PC-9 (cell line): ENCODE results near the gene SEC31A. TPM values are rescaled to one million over a fixed set of nuclear protein-coding genes. Genes with fewer than 3 reads are reported as not detected.

ENCODE experiments used
- BruUV-seq: library from RNA; stranded (reverse); fragments of 400-500 nt; replicated peaks from 2 replicates; lab custom pipeline; 2021; lab: Mats Ljungman, UMichigan
- CTCF ChIA-PET: fragments of 300-600 bp; sonication (Branson Sonifier 250); formaldehyde crosslinking; loops from one replicate; lab custom pipeline; 2022; ENCODE audit warnings: antibody characterized with exemption; lab: Charles Lee
- POLR2A ChIA-PET: fragments of 300-600 bp; sonication (Branson Sonifier 250); formaldehyde crosslinking; loops from one replicate; lab custom pipeline; 2022; ENCODE audit warnings: antibody characterized with exemption; ENCODE audit not compliant: unreplicated experiment; lab: Charles Lee
- DNase-seq, 2 experiments: peaks; one replicate each; pipeline versions ENCODE4 v3.0.0 to v3.0.0-alpha.2; 2015 to 2022; ENCODE audit warnings: mixed read lengths in 1 of 2
- H2AFZ ChIP-seq: fragments of 200-600 bp; sonication (generic); 2 replicates; pipeline ENCODE4 v1.8.1; 2017; ENCODE audit warnings: antibody characterized with exemption
- H3F3A ChIP-seq: fragments of 200-600 bp; sonication (generic); 2 replicates; pipeline ENCODE4 v1.8.1; 2017; ENCODE audit warnings: antibody characterized with exemption, mild to moderate bottlenecking, low read depth; ENCODE audit not compliant: insufficient read depth
- H3K27ac ChIP-seq: fragments of 200-600 bp; sonication (generic); 2 replicates; pipeline ENCODE4 v1.6.1; 2016; ENCODE audit warnings: mixed run types
- H3K27me3 ChIP-seq: fragments of 200-600 bp; sonication (generic); 2 replicates; pipeline ENCODE4 v1.6.1; 2016; ENCODE audit warnings: low read depth, mixed run types; ENCODE audit not compliant: insufficient read depth
- H3K36me3 ChIP-seq: fragments of 200-600 bp; sonication (generic); 2 replicates; pipeline ENCODE4 v1.6.1; 2016; ENCODE audit warnings: low read depth, mixed run types
- H3K4me1 ChIP-seq: fragments of 200-600 bp; sonication (generic); replicated peaks from 2 replicates; pipeline ENCODE4 v1.6.1; 2016; ENCODE audit warnings: mixed run types; ENCODE audit not compliant: insufficient read depth
- H3K4me2 ChIP-seq: fragments of 200-600 bp; sonication (generic); 2 replicates; pipeline ENCODE4 v1.6.1; 2017; ENCODE audit warnings: mixed run types
- H3K4me3 ChIP-seq: fragments of 200-600 bp; sonication (generic); 2 replicates; pipeline ENCODE4 v1.6.1; 2016; ENCODE audit warnings: mixed run types
- H3K79me2 ChIP-seq: fragments of 200-600 bp; sonication (generic); 2 replicates; pipeline ENCODE4 v1.6.1; 2017; ENCODE audit warnings: low read depth, mixed run types
- H3K9me2 ChIP-seq: fragments of 200-600 bp; sonication (generic); 2 replicates; pipeline ENCODE4 v1.8.1; 2017; ENCODE audit warnings: mild to moderate bottlenecking; ENCODE audit not compliant: insufficient read depth
- H3K9me3 ChIP-seq: fragments of 200-600 bp; sonication (generic); 2 replicates; pipeline ENCODE4 v1.8.1; 2016; ENCODE audit warnings: low read depth; ENCODE audit not compliant: insufficient read depth
- H4K20me1 ChIP-seq: fragments of 200-600 bp; sonication (generic); 2 replicates; pipeline ENCODE4 v1.8.1; 2017; ENCODE audit not compliant: insufficient read depth
- EZH2 ChIP-seq: fragments of 200-600 bp; sonication (generic); IDR thresholded peaks from 2 replicates; pipeline ENCODE4 v1.8.0; 2017; ENCODE audit warnings: antibody characterized with exemption, low read depth
- intact Hi-C: fragments of 100-400 bp; cut with micrococcal nuclease; formaldehyde crosslinking; loops from one replicate; pipeline ENCODE4 v1.10.0; 2022; ENCODE audit not compliant: unreplicated experiment
- total RNA-seq: library from RNA; stranded (reverse); gene quantifications from 2 replicates; pipeline ENCODE4 v1.2.3, GENCODE V29; 2021
- TF ChIP-seq, protein P1 (sequence below): fragments of 200-600 bp; sonication (generic); conservative IDR thresholded peaks from 2 replicates; pipeline ENCODE4 v1.6.1; 2017; ENCODE audit warnings: mixed run types, antibody characterized with exemption, mild to moderate bottlenecking, moderate library complexity

Gene SEC31A
- total RNA-seq, 1 experiment from 2014 or later: 95.5 TPM

DNA sequence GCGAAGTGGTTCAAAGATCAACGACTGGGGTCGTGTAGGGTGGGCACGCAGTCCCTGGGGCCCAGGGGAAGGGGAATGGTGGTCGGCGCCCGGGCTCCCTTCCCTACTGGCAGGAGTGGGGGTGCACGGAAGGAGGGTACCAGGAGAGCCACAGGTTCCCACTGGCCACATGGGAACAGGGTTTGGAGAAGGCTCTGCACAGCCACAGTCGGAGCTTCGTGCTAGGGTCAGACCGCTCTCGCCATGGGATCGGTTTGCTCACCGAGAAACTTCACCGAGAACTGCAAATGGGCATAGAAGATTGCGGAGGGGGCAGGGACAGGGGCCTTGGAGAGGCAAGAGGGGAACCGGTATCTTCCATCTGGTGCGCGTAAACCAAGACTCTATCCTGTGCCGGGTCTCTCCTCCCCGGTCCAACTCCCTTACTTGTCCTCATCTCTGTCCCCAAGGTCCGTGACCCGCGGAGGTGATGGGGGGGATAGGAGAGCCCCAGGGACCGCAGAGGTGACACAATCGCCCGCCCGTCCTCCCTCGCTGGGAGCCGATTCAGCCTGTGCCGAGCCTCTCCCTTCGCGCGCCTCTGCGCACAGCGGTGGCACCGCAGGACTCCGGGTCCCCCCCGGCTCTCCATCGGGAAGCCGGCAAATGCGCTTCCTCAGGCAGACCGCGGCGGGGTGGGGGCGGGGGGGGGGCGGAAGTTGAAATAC is 93.4 kb downstream of the SEC31A start:
- intact Hi-C loops: loop anchor here (2.0 kb wide), 2 partner anchors 15 to 53 kb away; no protein-coding TSS in a partner anchor

DNA sequence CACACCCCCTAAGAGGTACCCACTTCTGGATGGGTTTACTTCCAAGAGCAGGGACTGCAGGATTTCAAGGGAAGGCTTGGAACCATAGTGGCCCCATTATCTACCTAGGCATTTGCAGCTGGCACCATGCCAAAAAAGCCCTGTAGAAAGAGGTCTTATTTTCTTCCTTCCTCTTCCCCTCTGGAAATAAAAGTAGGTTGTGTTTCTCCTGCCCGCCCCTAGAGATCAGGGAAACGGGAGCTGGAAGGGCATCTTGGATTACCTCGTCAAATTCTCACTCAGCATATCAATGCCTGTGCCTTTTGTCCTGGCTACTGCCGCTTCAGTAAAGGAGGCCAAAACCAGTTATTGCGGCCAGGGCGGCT is 93.9 kb downstream of the SEC31A start:
- Histone ChIP-seq H3K79me2 (peaks cover 11% of the 10 kb centered on the region; the same call in 1 of the 2 replicates), H3K27me3 (no peaks in the 10 kb centered on the region), H3K36me3 (no peaks in the 10 kb centered on the region), H4K20me1 (no peaks in the 10 kb centered on the region), H3K4me3 (peak overlapping the region; percentile 66), H3K9me2 (no peaks in the 10 kb centered on the region), H3K9me3 (no peaks in the 10 kb centered on the region), H3F3A (peaks cover 4% of the 10 kb centered on the region; the same call in 1 of the 2 replicates), H3K4me1 (peaks cover 8% of the 10 kb centered on the region), H3K27ac (0 out of 2 replicates have a peak overlapping the region, but pooled peaks have one; percentile 19), H2AFZ (no peak overlapping the region), H3K4me2 (peak overlapping the region; percentile 79)
- TF ChIP-seq EZH2: no peak
- TF ChIP-seq, protein P1, sequence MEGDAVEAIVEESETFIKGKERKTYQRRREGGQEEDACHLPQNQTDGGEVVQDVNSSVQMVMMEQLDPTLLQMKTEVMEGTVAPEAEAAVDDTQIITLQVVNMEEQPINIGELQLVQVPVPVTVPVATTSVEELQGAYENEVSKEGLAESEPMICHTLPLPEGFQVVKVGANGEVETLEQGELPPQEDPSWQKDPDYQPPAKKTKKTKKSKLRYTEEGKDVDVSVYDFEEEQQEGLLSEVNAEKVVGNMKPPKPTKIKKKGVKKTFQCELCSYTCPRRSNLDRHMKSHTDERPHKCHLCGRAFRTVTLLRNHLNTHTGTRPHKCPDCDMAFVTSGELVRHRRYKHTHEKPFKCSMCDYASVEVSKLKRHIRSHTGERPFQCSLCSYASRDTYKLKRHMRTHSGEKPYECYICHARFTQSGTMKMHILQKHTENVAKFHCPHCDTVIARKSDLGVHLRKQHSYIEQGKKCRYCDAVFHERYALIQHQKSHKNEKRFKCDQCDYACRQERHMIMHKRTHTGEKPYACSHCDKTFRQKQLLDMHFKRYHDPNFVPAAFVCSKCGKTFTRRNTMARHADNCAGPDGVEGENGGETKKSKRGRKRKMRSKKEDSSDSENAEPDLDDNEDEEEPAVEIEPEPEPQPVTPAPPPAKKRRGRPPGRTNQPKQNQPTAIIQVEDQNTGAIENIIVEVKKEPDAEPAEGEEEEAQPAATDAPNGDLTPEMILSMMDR: no peak
- intact Hi-C loops: no loop called here
- peak in 1 of 2 experiments; percentile 19 for DNase-seq
- ChIA-PET CTCF (no interaction called here), POLR2A (no interaction called here)
- BruUV-seq: no TSS peak

More for the DNA sequence above, 93.4 kb downstream of the SEC31A start:
- no peaks in the 10 kb centered on the region for H3K27me3 ChIP-seq
- ChIA-PET CTCF (no interaction called here), POLR2A (no interaction called here)
- peaks cover 4% of the 10 kb centered on the region; the same call in 1 of the 2 replicates for H3F3A ChIP-seq
- 0 out of 2 replicates have a peak overlapping the region, but pooled peaks have one; percentile 19 for H3K27ac ChIP-seq
- no TSS peak for BruUV-seq
- no peaks in the 10 kb centered on the region for H3K9me3 ChIP-seq
- peak in 1 of 2 experiments; percentile 20 for DNase-seq
- peaks cover 8% of the 10 kb centered on the region for H3K4me1 ChIP-seq
- H3K4me3 ChIP-seq: peak overlapping the region; percentile 66
- no peak overlapping the region for H2AFZ ChIP-seq
- no peaks in the 10 kb centered on the region for H3K36me3 ChIP-seq
- H3K4me2 ChIP-seq: peak overlapping the region; percentile 79
- peaks cover 11% of the 10 kb centered on the region; the same call in 1 of the 2 replicates for H3K79me2 ChIP-seq
- no peaks in the 10 kb centered on the region for H4K20me1 ChIP-seq
- TF ChIP-seq, protein P1: no peak
- H3K9me2 ChIP-seq: no peaks in the 10 kb centered on the region

DNA sequence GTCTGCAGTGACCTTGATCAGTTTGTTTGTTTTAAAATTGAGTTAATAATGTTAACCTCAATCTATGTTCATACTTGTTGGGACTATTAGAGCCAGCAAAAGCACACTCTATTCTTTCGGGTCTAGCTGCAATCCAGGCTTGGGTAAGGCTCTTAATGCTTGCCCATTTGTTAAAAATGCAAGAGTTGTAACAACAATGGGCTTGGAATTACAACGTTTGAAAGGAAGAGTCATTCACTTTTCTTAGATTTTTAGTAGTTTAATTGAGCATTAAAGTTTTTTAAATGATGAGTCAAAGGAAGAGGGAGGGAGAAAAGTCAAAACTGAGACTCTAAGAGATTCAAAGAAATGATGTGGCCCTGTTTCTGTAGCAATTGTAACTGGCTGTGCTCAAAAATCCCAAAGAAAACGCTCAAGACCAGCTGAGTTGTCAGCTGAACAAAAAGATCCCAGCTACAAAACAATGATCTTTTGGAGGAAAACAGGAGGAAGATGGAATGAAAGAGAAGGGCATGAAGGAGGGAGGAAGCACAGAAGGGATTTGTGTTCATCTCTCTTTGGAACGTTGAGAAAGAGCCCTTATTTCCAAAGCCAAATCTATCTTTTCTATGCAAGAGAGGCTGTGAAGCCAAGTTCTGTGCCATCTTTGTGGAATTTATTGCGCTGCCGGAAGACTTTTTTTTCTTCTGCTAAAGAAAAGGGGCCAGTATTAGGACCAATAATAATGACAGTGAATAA is 97.9 kb downstream of the SEC31A start:
- CTCF ChIA-PET: interaction anchor here (0.6 kb wide), 1 partner anchor 179 kb away, joined by 3 read pairs; no protein-coding TSS in a partner anchor
- H3F3A ChIP-seq: peaks cover 4% of the 10 kb centered on the region; the same call in 1 of the 2 replicates
- DNase-seq: no peak
- no peak overlapping the region for H3K4me3 ChIP-seq
- peaks cover 11% of the 10 kb centered on the region; the same call in 1 of the 2 replicates for H3K79me2 ChIP-seq
- POLR2A ChIA-PET: no interaction called here
- H3K9me3 ChIP-seq: no peaks in the 10 kb centered on the region
- H3K36me3 ChIP-seq: no peaks in the 10 kb centered on the region
- intact Hi-C loops: no loop called here
- no peaks in the 10 kb centered on the region for H3K27me3 ChIP-seq
- H3K4me2 ChIP-seq: no peak overlapping the region
- H3K27ac ChIP-seq: no peak overlapping the region
- peaks cover 8% of the 10 kb centered on the region for H3K4me1 ChIP-seq
- no peak overlapping the region for H2AFZ ChIP-seq
- no peaks in the 10 kb centered on the region for H4K20me1 ChIP-seq
- TF ChIP-seq, protein P1: no peak
- no peaks in the 10 kb centered on the region for H3K9me2 ChIP-seq
- BruUV-seq: no TSS peak
